AG04450 (cell line): ENCODE data around the gene DYSF. TPM values are rescaled to one million over a fixed set of nuclear protein-coding genes. Genes with fewer than 3 reads are reported as not detected.

Experiments
- CTCF ChIA-PET: fragments of 300-600, 350-600 bp; formaldehyde crosslinking; extraction: SDS; loops from one replicate; lab custom pipeline; 2022; ENCODE audit warnings: antibody characterized with exemption, inconsistent platforms; lab: Charles Lee
- POLR2A ChIA-PET: fragments of 350-600 bp; formaldehyde crosslinking; extraction: SDS; loops from one replicate; lab custom pipeline; 2021; ENCODE audit warnings: antibody characterized with exemption, inconsistent platforms; lab: Yijun Ruan, JAX
- DNase-seq: peaks from one replicate; pipeline ENCODE4 v3.0.0-alpha.2; 2011; ENCODE audit warnings: low read depth, low spot score
- H3K27ac ChIP-seq: one replicate; pipeline ENCODE4 v1.5.1; 2012; ENCODE audit warnings: low read depth, low read length, control low read depth
- H3K27me3 ChIP-seq: one replicate; pipeline ENCODE4 v1.6.0; 2012; ENCODE audit warnings: low read length; ENCODE audit not compliant: control insufficient read depth, insufficient read depth
- H3K4me3 ChIP-seq: 2 replicates; pipeline ENCODE4 v1.5.1; 2011; ENCODE audit warnings: mild to moderate bottlenecking, low read depth, low read length, control low read depth
- H3K9me3 ChIP-seq: 2 replicates; pipeline ENCODE4 v1.5.1; 2012; ENCODE audit warnings: low read length; ENCODE audit not compliant: control insufficient read depth, insufficient read depth
- polyA plus RNA-seq: library from polyadenylated mRNA; depleted of rRNA; stranded (reverse); fragments of >200 nt; gene quantifications from 2 replicates; pipeline ENCODE4 v1.2.3, GENCODE V29; 2011
- TF ChIP-seq, protein P1 (sequence below): IDR thresholded peaks from 2 replicates; pipeline ENCODE4 v1.5.1; 2011; ENCODE audit warnings: low read depth, low read length, control low read depth, inconsistent platforms

The DYSF gene
- polyA plus RNA-seq, 1 experiment: 0.07 TPM

DNA sequence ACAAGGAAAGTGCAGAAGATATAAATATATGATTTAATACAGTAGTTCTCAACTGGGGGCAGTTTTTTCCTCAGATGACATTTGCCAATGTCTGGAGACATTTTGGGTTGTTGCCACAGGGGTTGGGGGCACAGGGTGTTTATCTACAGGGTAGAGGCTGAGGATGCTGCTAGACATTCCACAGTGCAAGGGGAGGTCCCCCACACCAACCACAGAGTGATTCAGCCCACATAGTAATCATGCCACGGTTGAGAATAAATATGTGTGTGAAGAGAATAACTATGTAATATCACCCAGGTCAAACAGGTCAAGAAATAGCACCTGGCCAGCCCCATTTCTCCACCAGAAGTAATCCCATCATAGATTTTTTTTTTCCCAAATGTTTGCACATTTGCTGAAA lies 17.9 kb downstream of the DYSF start:
- H3K4me3 ChIP-seq: no peak overlapping the region
- peak; percentile 16 for DNase-seq
- POLR2A ChIA-PET: no interaction called here
- H3K27me3 ChIP-seq: peaks cover 30% of the 10 kb centered on the region
- H3K9me3 ChIP-seq: no peaks in the 10 kb centered on the region
- H3K27ac ChIP-seq: no peak overlapping the region
- CTCF ChIA-PET: no interaction called here
- TF ChIP-seq, protein P1, sequence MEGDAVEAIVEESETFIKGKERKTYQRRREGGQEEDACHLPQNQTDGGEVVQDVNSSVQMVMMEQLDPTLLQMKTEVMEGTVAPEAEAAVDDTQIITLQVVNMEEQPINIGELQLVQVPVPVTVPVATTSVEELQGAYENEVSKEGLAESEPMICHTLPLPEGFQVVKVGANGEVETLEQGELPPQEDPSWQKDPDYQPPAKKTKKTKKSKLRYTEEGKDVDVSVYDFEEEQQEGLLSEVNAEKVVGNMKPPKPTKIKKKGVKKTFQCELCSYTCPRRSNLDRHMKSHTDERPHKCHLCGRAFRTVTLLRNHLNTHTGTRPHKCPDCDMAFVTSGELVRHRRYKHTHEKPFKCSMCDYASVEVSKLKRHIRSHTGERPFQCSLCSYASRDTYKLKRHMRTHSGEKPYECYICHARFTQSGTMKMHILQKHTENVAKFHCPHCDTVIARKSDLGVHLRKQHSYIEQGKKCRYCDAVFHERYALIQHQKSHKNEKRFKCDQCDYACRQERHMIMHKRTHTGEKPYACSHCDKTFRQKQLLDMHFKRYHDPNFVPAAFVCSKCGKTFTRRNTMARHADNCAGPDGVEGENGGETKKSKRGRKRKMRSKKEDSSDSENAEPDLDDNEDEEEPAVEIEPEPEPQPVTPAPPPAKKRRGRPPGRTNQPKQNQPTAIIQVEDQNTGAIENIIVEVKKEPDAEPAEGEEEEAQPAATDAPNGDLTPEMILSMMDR: no peak

DNA sequence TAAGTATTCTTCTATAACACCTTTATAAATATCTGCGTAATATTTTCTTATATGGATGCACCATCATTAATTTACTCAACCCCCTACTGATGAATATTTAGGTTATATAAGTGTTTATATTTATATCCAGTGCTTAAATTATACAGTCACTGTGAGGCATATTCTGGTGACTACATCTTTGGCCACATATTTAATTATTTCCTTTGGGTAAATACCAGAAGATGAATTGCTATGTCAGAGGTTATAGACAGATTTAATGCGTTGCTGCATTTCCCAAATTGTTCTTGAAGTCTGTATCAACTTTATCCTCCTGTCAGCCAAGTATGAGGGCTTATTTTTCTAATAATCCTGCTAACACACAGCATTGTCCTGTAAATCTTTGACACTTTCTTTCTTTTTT lies 18.7 kb downstream of the DYSF start:
- peaks cover 25% of the 10 kb centered on the region for H3K27me3 ChIP-seq
- TF ChIP-seq, protein P1: no peak
- no peaks in the 10 kb centered on the region for H3K9me3 ChIP-seq
- DNase-seq: no peak
- no peak overlapping the region for H3K27ac ChIP-seq
- H3K4me3 ChIP-seq: no peak overlapping the region
- ChIA-PET CTCF (no interaction called here), POLR2A (no interaction called here)

DNA sequence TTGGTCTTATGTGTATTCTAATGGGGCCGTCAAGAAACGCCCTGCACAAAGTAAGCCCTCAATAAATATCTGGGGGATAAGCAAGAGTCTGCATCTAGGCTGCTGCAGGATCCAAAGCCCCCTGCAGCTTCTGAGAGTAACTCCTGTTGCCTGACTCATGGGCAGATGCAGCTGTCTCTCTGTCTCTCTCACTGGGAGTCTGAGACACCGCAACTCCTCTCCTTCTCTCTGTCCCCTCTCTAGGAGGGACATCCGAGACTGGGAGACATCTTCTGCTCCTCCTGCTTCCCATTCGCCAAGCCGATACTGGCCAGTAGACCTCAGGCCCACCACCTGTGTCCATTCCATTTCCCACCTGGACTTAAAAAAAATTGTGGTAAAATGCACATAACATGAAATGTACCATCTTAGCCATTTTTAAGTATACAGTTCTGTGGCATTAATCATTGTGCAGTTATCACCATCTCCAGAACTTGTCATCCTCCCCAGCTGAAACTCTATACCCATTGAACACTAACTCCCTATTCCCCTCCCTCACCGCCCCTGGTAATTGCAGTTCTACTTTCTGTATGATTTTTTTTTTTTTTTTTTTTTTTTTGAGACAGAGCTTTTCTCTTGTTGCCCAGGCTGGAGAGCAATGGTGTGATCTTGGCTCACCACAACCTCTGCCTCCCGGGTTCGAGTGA lies 20.1 kb downstream of the DYSF start:
- Histone ChIP-seq H3K27me3 (peaks cover 11% of the 10 kb centered on the region), H3K4me3 (no peak overlapping the region), H3K9me3 (no peaks in the 10 kb centered on the region), H3K27ac (no peak overlapping the region)
- TF ChIP-seq, protein P1: no peak
- ChIA-PET CTCF (interaction anchor here (0.6 to 1.5 kb wide), 5 partner anchors 13 to 1419 kb away, joined by 3 to 5 read pairs (median 4); no protein-coding TSS in a partner anchor), POLR2A (no interaction called here)
- no peak for DNase-seq

DNA sequence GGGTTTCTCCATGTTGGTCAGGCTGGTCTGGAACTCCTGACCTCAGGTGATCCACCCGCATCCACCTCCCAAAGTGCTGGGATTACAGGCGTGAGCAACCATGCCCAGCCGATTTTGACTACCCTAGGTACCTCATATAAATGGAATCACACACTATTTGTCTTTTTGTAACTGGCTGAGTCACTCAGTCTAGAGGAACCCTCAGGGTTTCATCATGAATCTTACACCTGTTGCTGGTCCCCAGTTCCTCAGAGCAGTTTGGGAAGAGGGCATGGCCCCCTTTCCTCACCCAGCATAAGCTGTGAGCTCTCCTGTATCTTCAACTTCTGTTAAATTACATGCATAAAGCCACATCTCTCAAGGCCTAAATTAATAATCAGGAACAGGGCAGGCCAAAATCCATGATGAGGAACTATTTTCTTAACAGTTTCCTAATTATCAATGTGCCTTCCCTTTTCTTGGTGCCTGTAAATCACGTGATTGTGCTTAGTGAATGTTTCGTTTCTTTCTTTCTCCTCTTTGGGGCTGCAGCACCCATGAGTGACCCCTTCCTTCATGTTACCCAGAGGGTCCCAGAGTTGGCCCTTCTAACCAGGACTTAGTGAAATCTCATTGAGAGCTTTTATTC lies 20.9 kb downstream of the DYSF start:
- TF ChIP-seq, protein P1: no peak
- no peaks in the 10 kb centered on the region for H3K9me3 ChIP-seq
- ChIA-PET CTCF (interaction anchor here (0.6 to 1.5 kb wide), 6 partner anchors 13 to 1418 kb away, joined by 3 to 5 read pairs (median 4); no protein-coding TSS in a partner anchor), POLR2A (no interaction called here)
- no peak for DNase-seq
- no peak overlapping the region for H3K27ac ChIP-seq
- H3K4me3 ChIP-seq: no peak overlapping the region
- H3K27me3 ChIP-seq: peaks cover 6% of the 10 kb centered on the region

DNA sequence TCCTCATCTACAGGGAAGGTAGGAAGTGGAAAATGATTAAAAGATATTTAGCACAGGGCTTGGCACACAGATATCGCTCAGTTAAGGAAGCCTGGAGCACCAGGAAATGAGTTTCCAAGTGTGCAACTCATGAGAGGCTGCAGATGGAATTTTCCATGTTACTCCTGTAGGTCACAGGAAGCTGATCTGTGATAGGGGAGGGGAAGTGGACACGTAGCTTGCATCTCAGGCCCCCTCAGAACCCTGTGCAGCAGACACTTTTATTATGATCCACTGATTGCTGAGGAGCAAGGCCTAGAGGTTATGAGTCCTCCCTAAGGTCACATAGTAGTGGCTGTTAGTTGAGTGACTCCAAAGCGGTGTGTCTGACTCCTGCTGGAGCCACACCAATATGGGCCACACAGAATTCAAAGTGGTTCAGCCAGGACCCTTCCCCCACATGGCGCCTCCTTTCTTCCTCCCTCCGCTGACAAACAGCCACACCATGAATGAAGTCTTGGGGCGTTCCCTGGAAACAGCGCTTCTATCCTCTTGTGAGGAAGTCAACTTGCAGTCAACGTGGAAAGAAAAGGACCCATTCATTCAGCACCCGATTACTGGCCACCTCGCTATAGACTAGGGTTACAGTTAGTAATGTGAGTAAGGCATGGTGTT lies 21.5 kb downstream of the DYSF start:
- Histone ChIP-seq H3K4me3 (no peak overlapping the region), H3K9me3 (no peaks in the 10 kb centered on the region), H3K27me3 (peaks cover 7% of the 10 kb centered on the region), H3K27ac (no peak overlapping the region)
- CTCF ChIA-PET: interaction anchor here (1.2 to 1.5 kb wide), 3 partner anchors 14 to 175 kb away, joined by 3 to 4 read pairs (median 4); no protein-coding TSS in a partner anchor
- POLR2A ChIA-PET: no interaction called here
- no peak for DNase-seq
- TF ChIP-seq, protein P1: no peak
